ENCODE results near the gene ATP13A1.

Gene ATP13A1

DNA sequence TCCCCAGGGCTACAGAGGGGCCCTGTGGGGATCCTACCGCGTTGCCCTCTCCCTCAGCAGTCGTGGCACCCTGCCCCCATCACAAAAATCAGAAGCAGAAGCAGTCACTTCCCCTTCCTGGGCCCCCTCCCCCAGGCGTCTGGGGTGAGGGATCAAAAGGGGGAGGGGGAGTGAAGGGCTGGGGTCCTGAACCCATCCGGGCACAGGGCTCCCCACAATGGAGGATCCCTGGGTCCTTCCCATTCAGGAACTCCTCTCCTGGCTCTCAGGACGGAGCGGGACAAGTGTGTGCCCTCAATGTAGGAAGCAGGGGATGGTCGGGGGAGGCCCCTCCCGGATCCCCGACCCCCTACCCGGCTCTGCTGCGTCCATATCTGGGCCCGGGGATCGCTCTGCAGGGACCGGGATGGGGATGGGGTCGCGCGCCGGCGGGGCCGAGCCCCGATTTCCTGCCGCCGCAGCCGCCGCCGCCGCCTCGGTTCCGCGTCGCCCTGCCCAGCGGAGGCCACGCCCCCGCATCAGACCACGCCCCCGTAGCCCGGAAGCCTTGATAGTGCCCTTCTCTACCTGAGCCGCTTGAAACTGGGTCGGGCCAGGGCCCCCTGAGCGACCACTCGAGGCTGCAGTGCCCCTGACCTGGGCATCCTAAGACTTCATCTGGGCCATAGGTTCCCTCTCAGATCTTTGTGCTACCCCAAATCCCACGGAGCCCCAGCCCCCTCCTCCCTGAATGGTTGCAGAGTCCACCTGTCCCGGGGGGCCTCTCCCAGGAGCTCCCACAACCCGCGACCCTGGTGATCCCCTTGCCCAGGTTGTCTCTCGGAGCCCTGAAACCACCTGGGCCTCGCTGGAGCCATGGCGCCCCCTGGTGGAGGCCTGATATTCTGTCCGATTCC is 20.1 kb downstream of the ATP13A1 start, which contains the start of gene GMIP:
GMIP (minus strand) TSS at position 500 of the 896 bp plus-strand sequence; CDS start at position 372, 128 bp downstream.
- peak; percentile 77 for ATAC-seq
- Mint-ChIP-seq H3K36me3 (ENCODE audit: low read depth) (peaks cover 13% of the 10 kb centered on the region), H3K4me3 (peak within 1 kb of the TSS; percentile 99), H3K27ac (peak within 1 kb of the TSS; percentile 96), H3K4me1 (peaks cover 14% of the 10 kb centered on the region), H3K9me3 (no peaks in the 10 kb centered on the region), H3K27me3 (no peaks in the 10 kb centered on the region)
- DNase-seq, result peak; percentile 91

DNA sequence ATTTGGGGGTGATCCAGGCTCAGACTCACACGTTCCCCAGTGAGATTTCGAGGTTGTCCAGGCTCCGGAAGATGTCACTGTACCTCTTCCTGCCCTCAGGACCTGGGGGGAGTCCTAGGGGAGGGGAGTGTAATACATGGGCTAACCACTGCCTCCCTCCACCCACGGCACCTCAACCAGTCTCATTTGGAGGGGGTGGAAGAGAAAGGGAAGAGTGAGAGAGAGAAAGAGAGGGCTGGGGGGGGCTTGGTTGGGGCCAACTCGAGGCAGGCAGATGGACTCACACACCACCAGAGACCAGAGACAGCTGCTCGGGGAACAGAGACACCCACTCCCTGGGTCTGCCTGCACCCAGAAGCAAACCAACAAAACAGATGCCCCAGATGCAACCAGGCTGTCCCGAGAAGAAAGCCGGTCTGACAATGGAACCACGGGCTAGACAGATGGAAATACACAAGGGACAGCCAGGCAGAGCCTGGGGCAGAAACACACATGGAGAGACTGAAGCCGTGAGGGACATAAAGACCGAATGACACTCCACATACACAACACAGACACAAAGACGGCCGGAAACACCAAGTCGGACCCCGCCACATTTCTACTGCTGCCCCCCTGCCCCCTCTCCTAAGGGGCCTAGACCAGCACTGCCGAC is 20.8 kb downstream of the ATP13A1 start:
- Mint-ChIP-seq H3K4me1 (peaks cover 14% of the 10 kb centered on the region), H3K36me3 (ENCODE audit: low read depth) (peaks cover 12% of the 10 kb centered on the region), H3K27me3 (no peaks in the 10 kb centered on the region), H3K27ac (peak overlapping the region; percentile 96), H3K4me3 (peak overlapping the region; percentile 99), H3K9me3 (no peaks in the 10 kb centered on the region)
- DNase-seq, result peak; percentile 55
- ATAC-seq, result peak; percentile 72

DNA sequence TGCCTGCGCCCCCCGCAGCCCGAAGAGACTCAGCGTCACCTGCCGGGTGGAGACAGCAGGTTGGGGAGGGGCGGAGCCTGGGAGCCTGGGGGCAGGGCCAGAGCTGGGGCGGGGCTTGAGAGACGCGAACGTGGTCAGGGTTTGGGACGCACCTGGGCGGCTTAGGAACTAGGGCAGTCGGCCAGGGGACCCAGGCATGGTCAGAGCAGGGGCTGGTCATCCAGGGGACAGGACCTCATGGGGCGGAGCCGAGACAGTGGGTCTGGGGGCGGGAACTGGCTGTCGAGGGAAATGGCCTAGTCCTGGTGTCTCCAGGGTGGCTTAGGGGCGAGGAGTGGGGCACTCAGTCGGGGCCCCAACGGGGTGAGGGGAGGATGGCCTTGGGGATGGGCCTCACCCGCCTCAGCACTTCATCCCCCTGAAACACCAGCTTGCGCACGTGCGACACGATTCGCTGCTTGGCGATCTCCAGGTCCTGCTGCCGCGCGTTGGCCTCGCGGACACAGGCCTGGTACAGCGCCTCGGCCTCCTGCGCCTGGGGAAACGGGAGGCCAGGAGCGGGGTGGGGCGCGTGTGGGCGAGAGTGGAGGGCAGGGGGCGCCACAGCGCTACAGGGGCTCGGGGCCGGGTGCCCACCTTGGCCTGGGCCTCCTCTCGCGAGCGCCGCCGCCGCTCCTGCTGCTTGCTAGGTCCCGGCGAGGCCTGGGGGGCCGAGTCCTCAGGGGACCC is 25.8 kb downstream of the ATP13A1 start:
- Mint-ChIP-seq H3K27ac (no peak overlapping the region), H3K9me3 (no peaks in the 10 kb centered on the region), H3K4me3 (no peak overlapping the region), H3K4me1 (peaks cover 15% of the 10 kb centered on the region), H3K27me3 (no peaks in the 10 kb centered on the region), H3K36me3 (ENCODE audit: low read depth) (peaks cover 28% of the 10 kb centered on the region)
- ATAC-seq (no peak), DNase-seq (no peak)

- no peaks in the 10 kb centered on the region for H3K27me3 Mint-ChIP-seq
- no peak for DNase-seq
- no peaks in the 10 kb centered on the region for H3K9me3 Mint-ChIP-seq
- no peak for ATAC-seq
- no peak overlapping the region for H3K27ac Mint-ChIP-seq
- no peak overlapping the region for H3K4me3 Mint-ChIP-seq
- H3K4me1 Mint-ChIP-seq, result peaks cover 11% of the 10 kb centered on the region
- peaks cover 28% of the 10 kb centered on the region for H3K36me3 Mint-ChIP-seq (ENCODE audit: low read depth)
Measured at GRCh38 chr19:19637186-19637522, 26.3 kb downstream of the ATP13A1 start.

DNA sequence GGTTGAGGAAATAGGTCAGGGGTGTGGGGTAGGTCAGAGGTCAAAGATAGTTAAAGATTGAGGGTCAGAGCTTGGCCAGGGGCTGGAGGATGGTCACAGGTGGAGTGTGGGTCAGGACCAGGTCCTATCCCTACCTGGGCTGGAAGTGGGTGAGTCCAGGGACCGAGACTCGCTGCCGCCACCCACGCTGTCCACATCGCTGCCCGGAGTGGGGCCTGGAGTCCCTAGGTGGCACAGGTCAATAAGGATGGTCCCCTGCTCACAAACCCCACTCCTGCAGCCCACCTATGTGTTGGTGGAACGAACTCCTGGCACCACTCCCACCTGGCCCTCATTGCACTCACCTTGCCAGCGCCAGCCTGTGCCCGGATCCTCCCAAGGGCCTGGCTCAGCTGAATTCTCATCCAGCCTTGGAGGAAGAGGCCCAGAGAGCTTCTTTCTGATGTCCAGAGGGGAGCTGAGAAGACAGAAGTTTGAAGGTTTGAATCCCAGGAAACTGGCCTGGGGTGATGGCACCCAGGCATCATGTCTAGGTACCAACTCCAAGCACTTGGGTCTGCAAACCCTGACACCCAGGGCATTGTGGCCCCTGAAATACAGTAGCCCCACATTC is 26.8 kb downstream of the ATP13A1 start:
- Mint-ChIP-seq H3K27ac (no peak overlapping the region), H3K4me3 (no peak overlapping the region), H3K4me1 (peaks cover 6% of the 10 kb centered on the region), H3K9me3 (no peaks in the 10 kb centered on the region), H3K27me3 (no peaks in the 10 kb centered on the region), H3K36me3 (ENCODE audit: low read depth) (peaks cover 28% of the 10 kb centered on the region)
- ATAC-seq (no peak), DNase-seq (no peak)

- DNase-seq (no peak), ATAC-seq (no peak)
- H3K27me3 Mint-ChIP-seq, result no peaks in the 10 kb centered on the region
- H3K4me1 Mint-ChIP-seq, result peaks cover 6% of the 10 kb centered on the region
- no peak overlapping the region for H3K4me3 Mint-ChIP-seq
- no peaks in the 10 kb centered on the region for H3K9me3 Mint-ChIP-seq
- H3K36me3 Mint-ChIP-seq (ENCODE audit: low read depth), result peaks cover 29% of the 10 kb centered on the region
- peak overlapping the region; percentile 64 for H3K27ac Mint-ChIP-seq
Measured at GRCh38 chr19:19635313-19635702, 28.2 kb downstream of the ATP13A1 start.

- no peak for DNase-seq
- H3K9me3 Mint-ChIP-seq, result no peaks in the 10 kb centered on the region
- peak overlapping the region; percentile 64 for H3K27ac Mint-ChIP-seq
- no peak overlapping the region for H3K4me3 Mint-ChIP-seq
- no peaks in the 10 kb centered on the region for H3K27me3 Mint-ChIP-seq
- peaks cover 27% of the 10 kb centered on the region for H3K36me3 Mint-ChIP-seq (ENCODE audit: low read depth)
- H3K4me1 Mint-ChIP-seq, result peaks cover 6% of the 10 kb centered on the region
- ATAC-seq, result no peak
Measured at GRCh38 chr19:19634516-19635312, 28.8 kb downstream of the ATP13A1 start.

DNA sequence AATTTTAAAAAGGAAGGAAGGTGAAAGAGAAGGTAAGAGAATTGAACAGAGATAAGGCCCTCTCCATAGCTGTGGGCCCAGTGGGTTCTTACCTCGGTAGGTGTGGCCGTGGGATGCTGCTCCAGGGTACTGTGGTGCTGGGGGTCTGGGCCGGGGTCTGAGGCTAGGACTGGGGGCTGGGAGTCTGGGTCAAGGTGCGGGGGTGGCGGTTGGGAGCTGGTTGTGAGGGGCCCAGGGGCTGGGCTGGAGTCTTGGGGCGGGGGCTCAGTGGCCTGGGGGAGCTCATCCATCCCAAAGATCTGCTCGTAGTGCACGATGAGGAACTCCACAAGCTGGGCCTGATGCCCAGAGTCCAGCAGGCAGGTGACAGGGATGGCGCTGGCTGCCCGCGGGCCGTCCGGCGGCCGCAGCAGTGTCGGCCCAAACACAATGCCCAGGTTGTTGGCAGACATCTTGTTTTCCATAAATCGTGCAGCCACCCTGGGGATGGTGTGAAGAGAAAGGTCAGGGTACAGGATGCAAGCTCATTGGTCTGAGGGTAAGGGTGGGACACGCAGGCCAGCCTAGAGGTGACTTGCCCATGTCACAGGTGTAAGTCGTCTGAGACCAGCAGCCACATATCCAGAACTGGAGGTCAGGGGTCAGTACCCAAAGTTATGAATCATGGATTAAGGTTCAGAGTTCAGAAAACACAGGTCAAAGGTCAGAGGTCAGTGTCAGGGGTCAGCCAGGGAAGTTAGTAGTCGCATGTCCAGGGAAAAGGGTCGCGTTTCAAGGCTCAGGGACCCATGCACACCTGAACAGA is 29.6 kb downstream of the ATP13A1 start:
- no peak for ATAC-seq
- Mint-ChIP-seq H3K27me3 (no peaks in the 10 kb centered on the region), H3K36me3 (ENCODE audit: low read depth) (peaks cover 27% of the 10 kb centered on the region), H3K4me1 (peaks cover 7% of the 10 kb centered on the region), H3K27ac (no peak overlapping the region), H3K4me3 (no peak overlapping the region), H3K9me3 (no peaks in the 10 kb centered on the region)
- no peak for DNase-seq

GRCh38 chr19:19632661-19633060 is 30.8 kb downstream of the ATP13A1 start:
- H3K36me3 Mint-ChIP-seq (ENCODE audit: low read depth), result peaks cover 25% of the 10 kb centered on the region
- H3K9me3 Mint-ChIP-seq, result no peaks in the 10 kb centered on the region
- H3K4me1 Mint-ChIP-seq, result peaks cover 9% of the 10 kb centered on the region
- ATAC-seq, result no peak
- no peaks in the 10 kb centered on the region for H3K27me3 Mint-ChIP-seq
- no peak overlapping the region for H3K4me3 Mint-ChIP-seq
- no peak overlapping the region for H3K27ac Mint-ChIP-seq
- no peak for DNase-seq

DNA sequence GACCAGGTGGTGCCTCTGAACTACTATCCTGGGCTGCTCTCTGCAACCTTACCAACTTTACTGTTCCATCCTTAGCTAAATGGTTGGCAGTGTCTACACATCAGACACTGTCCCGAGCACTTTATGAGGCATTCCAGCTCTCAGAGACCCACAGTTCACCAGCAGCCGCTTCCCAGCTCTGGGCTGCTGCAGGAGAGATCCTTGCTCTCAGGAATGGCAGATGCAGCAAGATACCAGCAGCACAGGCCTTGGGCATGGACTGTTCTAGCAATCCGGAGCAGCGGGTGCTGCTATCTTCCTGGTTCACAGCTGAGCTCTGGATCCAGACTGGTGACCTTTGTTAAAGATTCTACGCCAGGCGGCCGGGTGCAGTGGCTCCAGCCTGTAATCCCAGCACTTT is 32.1 kb downstream of the ATP13A1 start:
- ATAC-seq (no peak), DNase-seq (no peak)
- Mint-ChIP-seq H3K27ac (no peak overlapping the region), H3K4me3 (no peak overlapping the region), H3K36me3 (ENCODE audit: low read depth) (peaks cover 26% of the 10 kb centered on the region), H3K27me3 (no peaks in the 10 kb centered on the region), H3K4me1 (peaks cover 22% of the 10 kb centered on the region), H3K9me3 (no peaks in the 10 kb centered on the region)

- Mint-ChIP-seq H3K9me3 (no peaks in the 10 kb centered on the region), H3K36me3 (ENCODE audit: low read depth) (peaks cover 23% of the 10 kb centered on the region), H3K4me1 (peaks cover 28% of the 10 kb centered on the region), H3K27me3 (no peaks in the 10 kb centered on the region), H3K27ac (no peak overlapping the region), H3K4me3 (no peak overlapping the region)
- ATAC-seq, result no peak
- no peak for DNase-seq
Measured at GRCh38 chr19:19630426-19630825, 33.0 kb downstream of the ATP13A1 start.

- Mint-ChIP-seq H3K4me1 (peaks cover 28% of the 10 kb centered on the region), H3K27me3 (no peaks in the 10 kb centered on the region), H3K4me3 (no peak overlapping the region), H3K9me3 (no peaks in the 10 kb centered on the region), H3K27ac (no peak overlapping the region), H3K36me3 (ENCODE audit: low read depth) (peaks cover 23% of the 10 kb centered on the region)
- no peak for DNase-seq
- no peak for ATAC-seq
Measured at GRCh38 chr19:19630062-19630414, 33.4 kb downstream of the ATP13A1 start.

GRCh38 chr19:19628501-19629134 is 34.9 kb downstream of the ATP13A1 start:
- DNase-seq, result peak; percentile 57
- peak; percentile 47 for ATAC-seq
- peak overlapping the region; percentile 73 for H3K27ac Mint-ChIP-seq
- H3K4me3 Mint-ChIP-seq, result peak overlapping the region; percentile 54
- H3K9me3 Mint-ChIP-seq, result no peaks in the 10 kb centered on the region
- H3K4me1 Mint-ChIP-seq, result peaks cover 22% of the 10 kb centered on the region
- no peaks in the 10 kb centered on the region for H3K27me3 Mint-ChIP-seq
- peaks cover 16% of the 10 kb centered on the region for H3K36me3 Mint-ChIP-seq (ENCODE audit: low read depth)

Data from activated naive CD8-positive, alpha-beta T cell treated with anti-CD3 and anti-CD28 coated beads, Interleukin-2, amount 50 U/mL, for 24 hours (primary cell).